ENCODE data around the gene ENPP6.

The ENPP6 gene

DNA sequence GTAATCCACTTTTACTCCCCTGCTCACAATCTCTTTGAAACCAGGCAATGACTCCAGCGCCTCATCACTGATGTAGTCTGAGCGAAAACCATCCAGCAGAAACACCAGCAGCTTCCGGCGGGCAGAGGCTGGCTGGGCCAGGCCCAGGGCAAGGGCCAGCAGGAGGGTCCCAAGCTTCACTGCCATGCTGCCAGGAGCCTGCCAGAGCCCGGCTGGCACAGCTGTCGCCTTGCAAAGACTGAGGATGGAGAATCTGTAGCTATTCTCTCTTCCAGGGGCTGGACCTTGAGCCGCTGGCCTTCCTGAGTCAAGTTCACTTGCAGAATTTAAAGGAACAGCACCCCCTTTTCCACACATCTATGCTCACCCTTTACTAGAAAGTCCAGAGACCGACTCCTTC, at the start of gene ENPP6:
ENPP6 (minus strand) TSS at position 240 of the 400 bp plus-strand sequence; CDS start at position 186, 54 bp downstream.
- no peak for DNase-seq (ENCODE audit: low read depth in 1 of 2, low spot score in 1 of 2)

GRCh38 chr4:184267206-184267608, 49.5 kb upstream of the ENPP6 start:
- no peak for DNase-seq (ENCODE audit: low read depth in 1 of 2, low spot score in 1 of 2)

DNA sequence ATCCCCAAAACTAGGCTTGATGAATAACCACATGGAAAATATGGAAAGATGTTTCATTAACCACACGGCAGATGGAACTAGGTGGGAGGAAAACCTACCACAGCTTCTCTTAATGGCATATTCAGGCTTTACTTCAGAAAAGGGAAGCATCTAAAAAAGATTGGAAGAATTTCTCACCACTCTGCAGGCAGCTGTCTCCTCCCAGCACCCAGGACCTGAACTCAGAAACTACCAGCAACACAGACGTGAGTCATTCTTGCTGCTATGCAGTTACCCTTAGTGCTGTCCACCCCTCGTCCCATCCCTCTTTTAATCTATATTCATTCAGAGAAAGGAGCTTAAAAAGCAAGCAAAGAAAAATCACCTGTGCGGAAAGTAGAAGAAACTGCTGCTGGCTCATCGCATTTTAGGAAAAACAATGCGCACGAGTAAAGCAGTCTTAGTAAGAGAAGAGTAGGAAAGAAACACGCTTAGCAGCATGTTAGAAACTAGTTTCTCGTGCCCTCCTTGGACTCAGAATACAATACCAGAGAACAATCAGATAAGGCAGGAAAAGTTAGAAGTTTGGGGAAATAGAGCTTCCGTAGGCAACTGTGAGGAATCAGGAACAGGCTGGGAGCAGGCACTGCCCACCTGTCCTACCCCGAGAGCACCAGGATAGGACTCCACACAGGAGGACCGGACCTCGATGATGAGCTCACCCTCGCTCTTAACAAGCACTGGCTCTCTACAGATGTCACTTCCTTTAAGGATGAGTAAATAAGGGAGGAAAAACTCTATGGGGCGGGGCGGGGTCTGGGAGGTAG, 48.1 kb upstream of the ENPP6 start:
- DNase-seq (ENCODE audit: low read depth in 1 of 2, low spot score in 1 of 2): no peak

- peak; percentile 87 to 95 for DNase-seq (ENCODE audit: low read depth in 1 of 2, low spot score in 1 of 2)
Measured at GRCh38 chr4:184263910-184264732, 46.4 kb upstream of the ENPP6 start.

DNA sequence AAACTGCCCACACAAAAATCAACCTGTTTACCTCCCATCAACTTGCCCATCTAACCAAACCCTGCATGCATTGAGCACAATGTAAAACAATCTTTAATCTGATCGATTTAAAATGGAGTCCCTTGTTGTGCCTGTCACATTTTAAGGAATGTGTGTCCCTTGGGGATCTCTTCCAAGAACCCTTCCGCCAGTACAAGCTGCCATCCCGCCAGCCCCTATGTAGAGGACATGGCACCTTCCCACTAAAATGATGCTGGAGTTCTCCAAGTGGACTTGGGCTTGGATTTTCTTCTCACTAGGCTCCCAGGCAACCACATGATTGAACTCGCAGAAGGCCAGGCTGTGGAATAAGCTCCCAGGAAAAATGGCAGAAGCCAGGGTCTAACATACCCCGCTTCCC, 45.8 kb upstream of the ENPP6 start:
- DNase-seq (ENCODE audit: low read depth in 1 of 2, low spot score in 1 of 2): no peak

DNA sequence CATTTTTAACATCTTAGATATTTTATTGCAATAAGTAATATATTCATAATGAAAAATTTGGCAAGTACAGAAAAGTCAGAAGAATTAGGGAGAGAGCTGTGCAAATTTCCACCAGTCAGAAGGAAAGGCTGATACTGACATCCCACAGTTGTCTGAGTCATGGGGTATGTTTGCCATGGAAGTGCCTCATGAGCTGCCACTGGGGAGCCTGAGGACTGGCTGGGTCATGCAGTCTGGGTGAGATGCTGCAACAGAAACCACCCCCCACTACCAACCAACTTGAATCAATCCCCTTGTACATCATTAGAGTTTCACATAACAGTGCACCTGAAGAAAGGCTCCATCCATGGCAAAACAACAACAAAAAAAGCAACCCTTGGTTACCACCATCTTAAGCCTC, 45.2 kb upstream of the ENPP6 start:
- DNase-seq (ENCODE audit: low read depth in 1 of 2, low spot score in 1 of 2): no peak

DNA sequence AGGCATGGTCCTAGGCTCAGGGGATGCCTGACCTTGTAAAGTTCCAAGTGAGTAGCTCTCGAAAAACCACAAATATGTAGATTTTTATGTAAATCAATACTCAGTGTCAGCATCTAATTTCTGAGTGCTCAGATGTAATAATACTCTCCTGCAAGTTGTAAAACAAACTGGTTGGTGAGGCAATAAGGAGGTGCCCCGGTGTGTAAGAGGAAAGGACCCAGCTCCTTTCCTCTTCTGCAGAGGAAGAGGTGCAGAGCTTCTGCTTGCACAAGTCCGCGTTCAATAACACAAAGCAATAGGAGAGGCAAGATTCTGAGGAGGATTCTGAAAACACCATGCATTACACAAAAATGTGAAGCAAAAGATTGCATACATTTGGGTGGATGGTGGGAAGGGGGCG, 43.6 kb upstream of the ENPP6 start:
- no peak for DNase-seq (ENCODE audit: low read depth in 1 of 2, low spot score in 1 of 2)

GRCh38 chr4:184259866-184260265, 42.2 kb upstream of the ENPP6 start:
- DNase-seq (ENCODE audit: low read depth in 1 of 2, low spot score in 1 of 2): no peak

DNA sequence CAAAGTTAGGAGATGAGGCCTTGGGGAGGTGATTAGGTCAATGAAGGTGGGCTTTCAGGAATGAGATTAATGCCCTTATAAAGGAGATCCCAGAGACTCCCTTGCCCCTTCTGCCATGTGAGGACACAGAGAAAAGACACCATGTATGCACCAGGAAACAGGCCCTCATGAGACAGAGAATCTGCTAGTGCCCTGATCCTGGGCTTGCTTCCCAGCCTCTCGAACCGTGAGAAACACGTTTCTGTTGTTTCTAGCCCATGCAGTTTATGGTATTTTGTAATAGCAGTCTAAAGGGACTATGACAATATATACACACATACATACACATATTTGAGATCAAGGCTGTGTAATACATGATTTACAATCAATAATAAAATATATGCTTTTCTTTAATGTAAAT, 41.4 kb upstream of the ENPP6 start:
- DNase-seq (ENCODE audit: low read depth in 1 of 2, low spot score in 1 of 2): no peak

DNA sequence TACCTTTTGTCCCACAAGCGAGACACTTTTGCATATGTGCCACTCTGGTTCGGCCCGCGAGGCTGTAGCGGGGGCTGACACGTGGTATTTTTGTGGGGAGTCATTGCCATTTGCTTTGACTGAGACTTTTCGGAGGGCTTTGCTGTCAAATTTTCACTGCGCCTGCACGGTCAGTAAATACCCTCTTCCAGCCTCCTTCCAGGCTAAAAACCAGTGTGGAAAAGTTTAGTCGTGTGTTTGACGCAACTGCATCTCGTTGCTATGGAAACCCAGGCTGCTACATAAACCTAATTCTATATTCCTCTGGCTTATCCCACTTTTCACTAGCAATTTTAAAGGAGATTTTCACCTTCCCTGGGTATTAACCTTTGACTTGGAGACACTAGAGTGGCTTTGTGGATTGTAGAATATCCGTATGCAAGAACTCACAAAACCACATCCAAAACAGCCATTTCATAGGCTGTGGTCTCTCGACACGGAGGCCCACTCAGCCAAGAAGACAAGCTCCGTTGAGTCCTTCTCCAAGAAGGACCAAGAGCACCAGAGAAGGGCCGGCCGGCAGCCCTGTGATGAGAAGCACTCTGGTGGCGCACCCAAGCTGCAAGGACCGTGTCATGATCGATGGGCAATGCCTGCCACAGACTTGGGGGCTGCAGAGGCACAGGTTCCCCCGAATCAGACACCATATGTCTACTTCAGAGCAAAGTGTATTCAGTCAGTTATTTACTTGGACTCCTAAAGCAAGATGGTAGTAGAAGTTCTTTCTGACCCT, 38.4 kb upstream of the ENPP6 start:
- no peak for DNase-seq (ENCODE audit: low read depth in 1 of 2, low spot score in 1 of 2)

GRCh38 chr4:184255361-184255760, 37.7 kb upstream of the ENPP6 start:
- DNase-seq (ENCODE audit: low read depth in 1 of 2, low spot score in 1 of 2): no peak

- no peak for DNase-seq (ENCODE audit: low read depth in 1 of 2, low spot score in 1 of 2)
Measured at GRCh38 chr4:184253072-184253420, 35.4 kb upstream of the ENPP6 start.

DNA sequence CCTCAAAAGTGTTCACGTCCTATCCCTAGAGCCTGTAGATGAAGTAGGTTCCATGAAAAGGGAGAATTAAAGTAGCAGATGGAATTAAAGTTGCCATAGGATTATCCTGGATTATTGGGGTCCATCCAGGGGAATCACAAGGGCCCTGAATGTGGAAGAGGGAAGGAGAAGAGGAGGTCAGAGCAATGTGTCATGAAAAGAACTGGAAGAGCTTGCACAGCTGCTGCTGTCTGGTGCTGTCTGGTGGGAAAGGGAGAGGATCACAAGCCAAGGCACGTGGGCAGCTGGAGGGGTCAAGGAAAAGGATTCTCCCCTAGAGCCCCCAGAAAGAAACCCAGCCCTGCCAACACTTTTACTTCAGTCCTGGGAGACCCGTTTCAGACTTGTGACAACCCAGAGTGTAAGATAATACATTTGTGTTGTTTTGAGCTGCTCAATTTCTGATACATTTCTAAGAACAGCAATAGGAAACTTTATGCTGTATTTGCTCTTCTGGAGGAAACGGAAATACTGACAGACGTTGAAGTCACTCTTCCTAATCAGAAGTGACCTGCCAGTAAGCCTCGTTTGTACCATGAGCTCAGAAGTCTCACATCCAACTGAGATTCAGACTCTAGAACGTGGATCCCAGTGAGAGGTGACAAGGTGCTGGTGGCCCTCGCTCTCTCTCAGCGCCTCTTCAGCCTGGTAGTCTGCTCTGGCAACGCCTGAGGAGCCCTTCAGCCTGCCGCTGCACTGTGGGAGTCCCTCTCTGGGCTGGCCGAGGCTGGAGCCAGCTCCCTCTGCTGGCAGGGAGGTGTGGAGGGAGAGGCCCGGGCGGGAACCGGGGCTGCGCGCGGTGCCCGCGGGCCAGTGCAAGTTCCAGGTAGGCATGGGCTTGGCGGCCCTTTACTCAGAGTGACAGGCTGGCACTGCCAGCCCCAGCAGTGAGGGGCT, 34.7 kb upstream of the ENPP6 start:
- DNase-seq (ENCODE audit: low read depth in 1 of 2, low spot score in 1 of 2): no peak

DNA sequence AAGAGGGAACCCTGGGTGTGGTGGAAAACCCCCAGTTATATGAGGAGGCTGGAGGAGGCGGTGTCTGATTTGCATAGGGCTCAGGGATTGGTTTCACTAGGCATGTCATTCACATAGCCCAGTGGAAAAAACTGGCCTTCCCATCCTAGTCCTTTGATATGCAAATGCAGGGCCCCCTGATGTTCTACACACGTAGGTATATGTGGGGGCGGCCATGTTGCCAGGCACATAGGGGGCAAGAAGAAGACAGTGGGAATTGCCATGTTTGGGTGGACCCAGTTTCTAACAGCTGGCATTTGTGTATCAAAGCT, 34.0 kb upstream of the ENPP6 start:
- DNase-seq (ENCODE audit: low read depth in 1 of 2, low spot score in 1 of 2): no peak

DNA sequence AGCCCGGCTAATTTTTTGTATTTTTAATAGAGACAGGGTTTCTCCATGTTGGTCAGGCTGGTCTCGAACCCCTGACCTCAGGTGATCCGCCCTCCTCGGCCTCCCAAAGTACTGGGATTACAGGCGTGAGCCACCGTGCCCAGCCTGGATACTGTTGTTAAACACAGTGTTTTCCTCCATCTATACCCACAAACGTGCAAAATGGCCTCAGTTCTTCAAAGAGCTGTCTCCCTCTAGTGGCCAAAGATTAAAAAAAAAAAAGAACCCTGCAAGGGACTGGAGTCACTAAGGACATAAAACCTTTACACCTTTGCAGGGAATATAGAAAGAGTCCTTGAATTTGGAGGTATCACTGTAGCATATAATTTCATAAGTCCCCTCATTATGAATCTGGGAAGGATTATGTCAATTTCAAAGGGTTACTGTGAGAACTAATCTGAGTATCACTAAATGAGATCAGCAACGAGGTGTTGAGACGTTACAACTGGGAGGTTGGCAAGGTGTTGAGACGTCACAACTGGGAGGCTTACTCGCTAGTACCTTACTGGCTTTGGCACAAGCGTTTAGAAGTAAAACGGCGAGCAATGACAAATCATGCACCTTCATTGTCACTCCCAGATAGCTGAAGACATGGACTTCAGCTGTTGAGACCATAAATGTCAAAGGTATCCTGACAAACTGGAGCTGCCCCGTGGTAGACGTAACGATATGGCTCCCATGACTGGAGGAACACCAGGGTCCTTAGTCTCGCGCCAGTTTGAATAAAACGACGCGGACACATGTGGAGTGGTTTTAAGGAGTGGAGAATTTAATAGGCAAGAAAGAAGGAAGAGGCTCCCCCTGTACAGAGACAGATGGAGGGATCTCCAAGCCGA, 33.4 kb upstream of the ENPP6 start:
- DNase-seq (ENCODE audit: low read depth in 1 of 2, low spot score in 1 of 2): no peak

DNA sequence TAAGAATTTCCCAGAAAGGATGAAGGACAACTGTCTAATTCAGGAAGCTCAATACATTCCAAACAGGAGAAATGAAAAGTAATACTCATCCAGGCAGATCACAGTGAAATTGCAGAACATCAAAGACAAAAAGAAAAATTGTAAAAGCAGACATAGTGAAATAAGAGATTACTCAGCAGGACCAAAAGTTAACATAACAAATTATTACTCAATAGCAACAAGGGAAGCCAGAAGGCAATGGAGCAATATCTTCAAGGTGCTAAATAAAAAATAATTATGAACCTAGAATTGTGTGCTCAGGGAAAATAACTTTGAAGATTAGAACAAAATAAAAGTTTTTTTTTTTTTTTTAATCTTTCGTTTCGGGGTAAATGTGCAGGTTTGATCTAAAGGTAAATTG, 30.5 kb upstream of the ENPP6 start:
- DNase-seq (ENCODE audit: low read depth in 1 of 2, low spot score in 1 of 2): no peak

GRCh38 chr4:184247421-184247820, 29.7 kb upstream of the ENPP6 start:
- DNase-seq (ENCODE audit: low read depth in 1 of 2, low spot score in 1 of 2): no peak

DNA sequence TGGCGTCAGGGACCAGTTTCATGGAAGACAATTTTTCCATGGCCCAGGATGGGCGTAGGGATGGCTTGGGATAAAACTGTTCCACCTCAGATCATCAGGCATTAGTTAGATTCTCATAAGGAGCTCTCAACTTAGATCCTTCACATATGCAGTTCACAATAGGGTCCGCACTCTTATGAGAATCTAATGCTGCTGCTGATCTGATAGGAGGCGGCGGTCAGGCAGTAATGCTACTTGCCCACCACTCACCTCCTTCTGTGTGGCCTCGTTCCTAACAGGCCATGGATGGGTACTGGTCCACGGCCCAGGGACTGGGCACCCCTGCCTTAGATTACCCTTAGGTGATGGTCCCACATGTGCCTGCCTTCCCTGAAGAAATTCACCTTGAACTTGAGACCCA, 28.8 kb upstream of the ENPP6 start:
- no peak for DNase-seq (ENCODE audit: low read depth in 1 of 2, low spot score in 1 of 2)

GRCh38 chr4:184238072-184238745, 20.5 kb upstream of the ENPP6 start:
- no peak for DNase-seq (ENCODE audit: low read depth in 1 of 2, low spot score in 1 of 2)
